Esophagus muscularis mucosa (tissue), 4 donors: Measurements from ENCODE around the gene IFT22. TPM values are rescaled to one million over a fixed set of nuclear protein-coding genes. Genes with fewer than 3 reads are reported as not detected.

Experiments used
- DNase-seq: peaks from one replicate; pipeline ENCODE4 v3.0.0-alpha.2; 2017; ENCODE audit errors: extremely low spot score
- H3K27ac ChIP-seq, 4 donors: fragments of 200-600 bp; sonication (generic); replicated peaks in 1 of 4; 1 replicate in 3 of 4; 2 replicates in 1 of 4; pipeline ENCODE4 v1.5.1; 2016 to 2019; ENCODE audit warnings: mild to moderate bottlenecking in 1 of 4
- H3K27me3 ChIP-seq, 4 donors: fragments of 200-600 bp; sonication (generic); one replicate each; pipeline versions ENCODE4 v1.5.1 to v1.6.0; 2016 to 2019
- H3K36me3 ChIP-seq, 4 donors: fragments of 200-600 bp; sonication (generic); one replicate each; pipeline ENCODE4 v1.5.1; 2016 to 2019
- H3K4me1 ChIP-seq, 4 donors: fragments of 200-600 bp; sonication (generic); one replicate each; pipeline ENCODE4 v1.5.1; 2016 to 2019
- H3K4me3 ChIP-seq, 4 donors: fragments of 200-600 bp; sonication (generic); 1 replicate in 2 of 4; 2 replicates in 2 of 4; pipeline ENCODE4 v1.5.1; 2016 to 2019; ENCODE audit warnings: mild to moderate bottlenecking in 4 of 4, moderate library complexity in 1 of 4
- H3K9me3 ChIP-seq, 4 donors: fragments of 200-600 bp; sonication (generic); 1 replicate in 3 of 4; 2 replicates in 1 of 4; pipeline ENCODE4 v1.5.1; 2016 to 2019
- EP300 ChIP-seq: sonication (generic); formaldehyde crosslinking; IDR thresholded peaks from one replicate; pipeline ENCODE4 v1.6.1; 2017; ENCODE audit warnings: antibody characterized with exemption
- POLR2A ChIP-seq: fragments of 450-650 bp; IDR thresholded peaks from one replicate; pipeline ENCODE4 v1.6.1; 2017; ENCODE audit warnings: antibody characterized with exemption, moderate library complexity, mild to moderate bottlenecking, low read depth
- POLR2AphosphoS5 ChIP-seq, 2 donors: sonication (generic); formaldehyde crosslinking; IDR thresholded peaks; one replicate each; pipeline ENCODE4 v1.6.1; 2017; ENCODE audit warnings: antibody characterized with exemption in 2 of 2
- WGBS: methylation state at CpG from one replicate; pipeline ENCODE4 v1.1.5; 2018; 5-methylcytosine and 5-hydroxymethylcytosine counted together
- intact Hi-C: fragments of 100-400 bp; cut with DNase I; formaldehyde crosslinking; loops from one replicate; pipeline ENCODE4 v1.15.1; 2023
- total RNA-seq, 4 donors: library from RNA; depleted of rRNA; stranded (reverse); fragments of >200 nt; gene quantifications; one replicate each; pipeline versions ENCODE4 v1.1.0 to v1.2.1, GENCODE V29; 2016
- TF ChIP-seq, protein P1 (sequence below), 3 experiments: fragments of 200-600 bp in 2 of 3; fragments of 450-650 bp in 1 of 3; sonication (generic) in 2 of 3; IDR thresholded peaks; one replicate each; pipeline ENCODE4 v1.5.1; 2017 to 2019; ENCODE audit warnings: antibody characterized with exemption in 3 of 3, mild to moderate bottlenecking in 2 of 3, moderate library complexity in 1 of 3

The IFT22 gene
- total RNA-seq, 4 donors from 2014 or later, result 25.2 to 33.1 (median 28.5) TPM

DNA sequence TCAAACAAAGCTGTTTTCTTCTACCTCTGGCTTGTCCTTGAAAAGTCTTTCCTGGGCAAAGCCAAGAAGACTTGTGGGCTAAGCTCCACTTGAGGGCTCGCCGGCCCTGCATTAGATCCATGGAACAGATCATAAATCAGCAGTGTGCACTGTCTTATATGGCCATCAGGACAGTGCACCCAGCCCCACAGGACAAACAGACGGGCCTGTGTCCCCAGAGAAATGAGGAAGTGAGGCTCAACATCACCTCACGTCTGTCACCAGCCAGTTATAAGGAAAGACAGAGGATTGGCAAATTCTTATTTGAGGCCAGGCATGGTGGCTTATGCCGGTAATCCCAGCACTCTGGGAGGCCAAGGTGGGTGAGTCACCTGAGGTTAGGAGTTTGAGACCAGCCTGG is 12.3 kb upstream of the IFT22 start:
- Histone ChIP-seq H3K4me1 (no peaks in the 10 kb centered on the region), H3K4me3 (no peak overlapping the region), H3K27ac (no peak overlapping the region), H3K27me3 (peaks cover 0 to 21% (median 0%) of the 10 kb centered on the region in 4 donors), H3K9me3 (no peaks in the 10 kb centered on the region), H3K36me3 (no peaks in the 10 kb centered on the region)
- 74% methylated on average over 5 of the region's 5 CpGs for WGBS
- intact Hi-C loops, result no loop called here
- TF ChIP-seq EP300, result no peak
- no peak for TF ChIP-seq POLR2A
- TF ChIP-seq, protein P1, sequence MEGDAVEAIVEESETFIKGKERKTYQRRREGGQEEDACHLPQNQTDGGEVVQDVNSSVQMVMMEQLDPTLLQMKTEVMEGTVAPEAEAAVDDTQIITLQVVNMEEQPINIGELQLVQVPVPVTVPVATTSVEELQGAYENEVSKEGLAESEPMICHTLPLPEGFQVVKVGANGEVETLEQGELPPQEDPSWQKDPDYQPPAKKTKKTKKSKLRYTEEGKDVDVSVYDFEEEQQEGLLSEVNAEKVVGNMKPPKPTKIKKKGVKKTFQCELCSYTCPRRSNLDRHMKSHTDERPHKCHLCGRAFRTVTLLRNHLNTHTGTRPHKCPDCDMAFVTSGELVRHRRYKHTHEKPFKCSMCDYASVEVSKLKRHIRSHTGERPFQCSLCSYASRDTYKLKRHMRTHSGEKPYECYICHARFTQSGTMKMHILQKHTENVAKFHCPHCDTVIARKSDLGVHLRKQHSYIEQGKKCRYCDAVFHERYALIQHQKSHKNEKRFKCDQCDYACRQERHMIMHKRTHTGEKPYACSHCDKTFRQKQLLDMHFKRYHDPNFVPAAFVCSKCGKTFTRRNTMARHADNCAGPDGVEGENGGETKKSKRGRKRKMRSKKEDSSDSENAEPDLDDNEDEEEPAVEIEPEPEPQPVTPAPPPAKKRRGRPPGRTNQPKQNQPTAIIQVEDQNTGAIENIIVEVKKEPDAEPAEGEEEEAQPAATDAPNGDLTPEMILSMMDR (IDR thresholded peaks at IDR 0.05), result no peak
- no peak for TF ChIP-seq POLR2AphosphoS5 (IDR thresholded peaks at IDR 0.05)
- no peak for DNase-seq

DNA sequence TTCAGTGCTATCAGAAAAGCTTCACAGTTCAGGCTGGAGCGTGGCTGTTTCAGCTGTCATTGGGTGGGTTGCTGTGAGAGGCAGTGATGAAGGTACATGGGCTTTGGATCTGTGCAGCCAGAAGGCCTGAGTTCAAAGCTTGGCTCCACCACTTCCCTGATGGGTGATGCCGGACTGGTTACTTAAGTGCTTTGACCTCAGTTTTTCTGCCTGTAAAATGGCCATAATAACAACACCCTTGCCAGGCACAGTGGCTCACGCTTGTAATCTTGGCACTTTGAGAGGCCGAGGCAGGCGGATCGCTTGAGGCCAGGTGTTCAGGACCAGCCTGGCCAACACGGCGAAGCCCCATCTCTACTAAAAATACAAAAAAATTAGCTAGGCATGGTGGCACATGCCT is 10.4 kb upstream of the IFT22 start:
- intact Hi-C loops, result no loop called here
- Histone ChIP-seq H3K36me3 (no peaks in the 10 kb centered on the region), H3K27me3 (peaks cover 0 to 24% (median 0%) of the 10 kb centered on the region in 4 donors), H3K9me3 (no peaks in the 10 kb centered on the region), H3K4me1 (no peaks in the 10 kb centered on the region), H3K4me3 (no peak overlapping the region), H3K27ac (no peak overlapping the region)
- WGBS, result 97% methylated on average over 8 of the region's 8 CpGs
- TF ChIP-seq EP300 (no peak), POLR2A (no peak), POLR2AphosphoS5 (IDR thresholded peaks at IDR 0.05) (no peak)
- TF ChIP-seq, protein P1 (IDR thresholded peaks at IDR 0.05), result no peak
- no peak for DNase-seq

DNA sequence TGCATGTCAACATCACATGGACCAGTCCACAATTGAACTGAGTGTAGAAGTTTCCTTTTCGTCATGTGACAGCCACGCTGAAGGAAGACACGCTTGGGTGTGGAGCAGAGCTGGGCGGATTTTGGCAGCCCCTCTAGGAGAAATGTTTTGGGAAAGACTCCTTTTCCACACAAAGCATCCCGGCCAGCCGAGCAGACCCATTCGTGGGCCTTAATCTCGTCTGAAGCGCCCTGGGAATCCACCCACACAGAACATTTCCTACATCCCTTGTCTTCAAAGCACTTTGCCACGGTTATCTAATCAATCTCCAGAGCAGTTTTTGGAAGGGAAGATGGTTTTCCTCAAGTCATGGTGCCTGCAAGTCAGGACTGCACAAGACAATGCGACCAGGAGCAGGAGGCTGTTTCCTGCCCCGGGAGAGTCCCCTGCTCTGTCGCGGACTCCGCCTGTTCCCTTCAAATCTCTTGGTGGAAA is 8.4 kb upstream of the IFT22 start:
- intact Hi-C loops, result no loop called here
- 42% methylated on average over 15 of the region's 15 CpGs for WGBS
- peaks cover 0 to 23% (median 0%) of the 10 kb centered on the region in 4 donors for H3K27me3 ChIP-seq

DNA sequence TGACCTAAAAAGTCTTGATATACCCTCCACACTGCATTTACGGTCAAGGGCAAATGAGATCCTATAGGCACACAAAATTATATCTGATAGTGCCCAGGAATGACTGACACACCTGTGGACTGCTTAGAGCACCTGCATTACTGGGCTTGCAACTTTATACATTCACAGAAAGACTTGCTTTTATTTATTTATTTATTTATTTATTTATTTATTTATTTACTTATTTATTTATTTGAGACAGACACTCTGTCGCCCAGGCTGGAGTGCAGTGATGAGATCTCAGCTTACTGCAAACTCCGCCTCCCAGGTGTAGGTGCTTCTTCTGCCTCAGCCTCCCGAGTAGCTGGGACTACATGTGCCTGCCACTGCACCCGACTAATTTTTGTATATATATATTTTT is 6.5 kb upstream of the IFT22 start:
- Histone ChIP-seq H3K27me3 (peaks cover 0 to 14% (median 0%) of the 10 kb centered on the region in 4 donors), H3K27ac (no peak overlapping the region), H3K4me3 (no peak overlapping the region), H3K36me3 (no peaks in the 10 kb centered on the region), H3K9me3 (no peaks in the 10 kb centered on the region), H3K4me1 (no peaks in the 10 kb centered on the region)
- no peak for TF ChIP-seq POLR2A
- TF ChIP-seq, protein P1 (IDR thresholded peaks at IDR 0.05), result no peak
- TF ChIP-seq EP300, result no peak
- no peak for TF ChIP-seq POLR2AphosphoS5 (IDR thresholded peaks at IDR 0.05)
- 84% methylated on average over 5 of the region's 5 CpGs for WGBS
- intact Hi-C loops, result no loop called here
- DNase-seq, result no peak

More for the DNA sequence above, 8.4 kb upstream of the IFT22 start:
- Histone ChIP-seq H3K36me3 (no peaks in the 10 kb centered on the region), H3K9me3 (no peaks in the 10 kb centered on the region), H3K4me1 (no peaks in the 10 kb centered on the region), H3K4me3 (no peak overlapping the region), H3K27ac (no peak overlapping the region)
- no peak for TF ChIP-seq EP300
- no peak for TF ChIP-seq POLR2AphosphoS5 (IDR thresholded peaks at IDR 0.05)
- TF ChIP-seq, protein P1 (IDR thresholded peaks at IDR 0.05), result no peak
- TF ChIP-seq POLR2A, result no peak
- no peak for DNase-seq

DNA sequence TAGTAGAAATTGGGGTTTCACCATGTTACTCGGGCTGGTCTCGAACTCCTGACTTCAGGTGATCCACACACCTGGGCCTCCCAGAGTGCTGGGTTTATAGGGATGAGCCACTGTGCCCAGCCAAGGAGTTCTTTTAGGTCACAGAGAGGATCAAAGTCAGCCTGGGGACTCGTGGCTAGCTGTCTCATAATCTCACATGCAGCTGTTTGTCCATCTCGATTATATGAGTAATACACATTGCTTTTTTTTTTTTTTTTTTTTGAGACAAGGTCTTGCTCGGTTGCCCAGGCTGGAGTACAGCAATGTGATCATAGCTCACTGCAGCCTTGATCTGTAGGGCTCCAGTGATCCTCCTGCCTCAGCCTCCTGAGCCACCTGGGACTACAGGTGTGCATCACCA is 2.2 kb downstream of the IFT22 start:
- 67% methylated on average over 5 of the region's 5 CpGs for WGBS
- Histone ChIP-seq H3K9me3 (no peaks in the 10 kb centered on the region), H3K36me3 (peaks cover 10 to 47% (median 30%) of the 10 kb centered on the region in 4 donors), H3K4me3 (no peak overlapping the region), H3K27me3 (no peaks in the 10 kb centered on the region), H3K27ac (no peak overlapping the region), H3K4me1 (peaks cover 10 to 16% (median 12%) of the 10 kb centered on the region in 4 donors)
- intact Hi-C loops, result no loop called here
- TF ChIP-seq, protein P1 (IDR thresholded peaks at IDR 0.05), result no peak
- TF ChIP-seq EP300 (no peak), POLR2A (no peak), POLR2AphosphoS5 (IDR thresholded peaks at IDR 0.05) (no peak)
- no peak for DNase-seq
